ENCODE results near the gene UBR3.
"Not testable (repeated sequence)": the region's sequence is repeated elsewhere in the genome, so short reads cannot be mapped to it uniquely, and the experiment has no call there.

UBR3 gene

GRCh38 chr2:169845016-169845415 is 17.8 kb downstream of the UBR3 start:
- H3K9me3 Mint-ChIP-seq, result peaks cover 5% of the 10 kb centered on the region
- no peak for TF ChIP-seq CTCF (IDR thresholded peaks at IDR 0.05; ENCODE audit: unreplicated experiment in 3 of 3)
- peaks cover 28% of the 10 kb centered on the region for H3K4me1 Mint-ChIP-seq
- H3K4me3 Mint-ChIP-seq, result no peak overlapping the region
- H3K27ac Mint-ChIP-seq, result peak overlapping the region in 1 of 3 experiments; percentile 18
- no peaks in the 10 kb centered on the region for H3K27me3 Mint-ChIP-seq (ENCODE audit: low read depth)
- H3K36me3 Mint-ChIP-seq (ENCODE audit: low read depth), result peaks cover 47% of the 10 kb centered on the region

DNA sequence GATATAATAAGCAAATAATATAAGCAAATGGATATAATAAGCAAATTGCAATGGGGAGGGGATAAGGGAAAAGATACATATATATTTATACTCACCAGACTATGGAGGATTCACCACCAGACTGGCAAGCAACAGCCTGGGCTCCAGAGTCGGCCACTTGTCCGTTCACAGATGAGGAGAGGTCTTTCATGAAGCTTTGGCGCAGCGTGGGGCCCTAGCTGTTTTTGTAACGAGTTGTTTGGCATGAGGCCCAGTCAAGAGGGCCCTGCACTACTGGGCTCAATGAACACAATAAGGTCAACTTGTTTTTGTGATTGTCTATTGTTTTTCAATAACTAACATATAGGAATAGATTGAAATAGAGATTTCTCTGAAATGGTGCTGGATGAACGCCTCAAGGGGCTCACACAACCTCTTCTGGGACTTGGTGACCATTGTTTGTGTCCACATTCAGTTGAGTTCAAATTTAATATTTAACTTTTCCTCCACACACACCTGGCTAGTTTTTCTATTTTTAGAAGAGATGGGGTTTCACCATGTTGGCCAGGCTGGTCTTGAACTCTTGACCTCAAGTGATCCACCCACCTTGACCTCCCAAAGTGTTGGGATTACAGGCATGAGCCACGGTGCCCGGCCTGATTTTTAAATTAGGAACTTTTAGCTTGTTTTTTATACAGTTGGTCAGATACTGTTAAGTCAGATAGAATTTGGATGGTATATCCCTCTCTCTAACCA is 21.9 kb downstream of the UBR3 start:
- H3K27ac Mint-ChIP-seq; H3K27me3 Mint-ChIP-seq (ENCODE audit: low read depth); H3K9me3 Mint-ChIP-seq; H3K4me3 Mint-ChIP-seq: not testable (repeated sequence)
- Mint-ChIP-seq H3K4me1 (peaks cover 16% of the 10 kb centered on the region), H3K36me3 (ENCODE audit: low read depth) (peaks cover 56% of the 10 kb centered on the region)

- H3K4me1 Mint-ChIP-seq, result peaks cover 13% of the 10 kb centered on the region
- H3K4me3 Mint-ChIP-seq, result no peak overlapping the region
- H3K27me3 Mint-ChIP-seq (ENCODE audit: low read depth), result no peaks in the 10 kb centered on the region
- H3K36me3 Mint-ChIP-seq (ENCODE audit: low read depth), result peaks cover 53% of the 10 kb centered on the region
- peaks cover 7% of the 10 kb centered on the region for H3K9me3 Mint-ChIP-seq
- no peak overlapping the region for H3K27ac Mint-ChIP-seq
- TF ChIP-seq CTCF (IDR thresholded peaks at IDR 0.05; ENCODE audit: unreplicated experiment in 3 of 3), result no peak
These were observed 22.5 kb downstream of the UBR3 start for GRCh38 chr2:169849710-169850109.

GRCh38 chr2:169853041-169853668 is 25.9 kb downstream of the UBR3 start:
- TF ChIP-seq CTCF (IDR thresholded peaks at IDR 0.05; ENCODE audit: unreplicated experiment in 3 of 3), result no peak
- no peaks in the 10 kb centered on the region for H3K27me3 Mint-ChIP-seq (ENCODE audit: low read depth)
- H3K27ac Mint-ChIP-seq, result no peak overlapping the region
- H3K9me3 Mint-ChIP-seq, result peaks cover 7% of the 10 kb centered on the region
- H3K36me3 Mint-ChIP-seq (ENCODE audit: low read depth), result peaks cover 60% of the 10 kb centered on the region
- no peaks in the 10 kb centered on the region for H3K4me1 Mint-ChIP-seq
- H3K4me3 Mint-ChIP-seq, result no peak overlapping the region

DNA sequence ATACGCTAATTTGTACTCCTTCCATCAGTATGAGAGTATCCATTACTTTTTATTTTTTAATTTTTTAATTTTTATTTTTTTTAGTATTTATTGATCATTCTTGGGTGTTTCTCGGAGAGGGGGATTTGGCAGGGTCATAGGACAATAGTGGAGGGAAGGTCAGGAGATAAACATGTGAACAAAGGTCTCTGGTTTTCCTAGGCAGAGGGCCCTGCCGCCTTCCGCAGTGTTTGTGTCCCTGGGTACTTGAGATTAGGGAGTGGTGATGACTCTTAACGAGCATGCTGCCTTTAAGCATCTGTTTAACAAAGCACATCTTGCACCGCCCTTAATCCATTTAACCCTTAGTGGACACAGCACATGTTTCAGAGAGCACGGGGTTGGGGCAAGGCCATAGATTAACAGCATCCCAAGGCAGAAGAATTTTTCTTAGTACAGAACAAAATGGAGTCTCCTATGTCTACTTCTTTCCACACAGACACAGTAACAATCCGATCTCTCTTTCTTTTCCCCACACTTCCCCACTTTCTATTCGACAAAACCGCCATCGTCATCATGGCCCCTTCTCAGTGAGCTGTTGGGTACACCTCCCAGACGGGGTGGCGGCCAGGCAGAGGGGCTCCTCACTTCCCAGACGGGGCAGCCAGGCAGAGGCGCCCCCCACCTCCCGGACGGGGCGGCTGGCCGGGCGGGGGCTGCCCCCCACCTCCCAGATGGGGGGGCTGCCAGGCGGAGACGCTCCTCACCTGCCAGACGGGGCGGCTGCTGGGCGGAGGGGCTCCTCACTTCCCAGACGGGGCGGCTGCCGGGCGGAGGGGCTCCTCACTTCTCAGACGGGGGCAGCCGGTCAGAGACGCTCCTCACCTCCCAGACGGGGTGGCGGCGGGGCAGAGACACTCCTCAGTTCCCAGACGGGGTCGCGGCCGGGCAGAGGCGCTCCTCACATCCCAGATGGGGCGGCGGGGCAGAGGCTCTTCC is 28.3 kb downstream of the UBR3 start:
- not testable (repeated sequence) for H3K27me3 Mint-ChIP-seq (ENCODE audit: low read depth); H3K27ac Mint-ChIP-seq; H3K9me3 Mint-ChIP-seq; H3K4me3 Mint-ChIP-seq; H3K4me1 Mint-ChIP-seq
- peaks cover 57% of the 10 kb centered on the region for H3K36me3 Mint-ChIP-seq (ENCODE audit: low read depth)

GRCh38 chr2:169859423-169859822 is 32.2 kb downstream of the UBR3 start:
- Mint-ChIP-seq H3K4me3 (no peak overlapping the region), H3K27me3 (ENCODE audit: low read depth) (no peaks in the 10 kb centered on the region), H3K9me3 (peaks cover 8% of the 10 kb centered on the region), H3K27ac (no peak overlapping the region), H3K4me1 (peaks cover 13% of the 10 kb centered on the region), H3K36me3 (ENCODE audit: low read depth) (peaks cover 56% of the 10 kb centered on the region)
- no peak for TF ChIP-seq CTCF (IDR thresholded peaks at IDR 0.05; ENCODE audit: unreplicated experiment in 3 of 3)
